Posterior cingulate gyrus (tissue), 11 donors: Measurements from ENCODE around the gene CDON.
A peak's percentile ranks its signal among the peaks of the same experiment; 100 is the strongest.

ENCODE experiments used
- DNase-seq, 10 donors: peaks; one replicate each; pipeline versions ENCODE4 v3.0.0 to v3.0.0-alpha.2; 2020 to 2021; ENCODE audit warnings: mixed read lengths in 3 of 10
- intact Hi-C: fragments of 100-400 bp; cut with DNase I; formaldehyde crosslinking; loops from one replicate; pipeline ENCODE4 v1.15.1; 2023

The CDON gene

GRCh38 chr11:126083829-126084607, 21.4 kb upstream of the CDON start:
- intact Hi-C loops: no loop called here
- DNase-seq: peak in 1 of 10 donors; percentile 56

- DNase-seq: peak in 9 of 10 donors; percentile 23 to 94 (median 69)
- intact Hi-C loops: no loop called here
These were observed 19.8 kb upstream of the CDON start for GRCh38 chr11:126082251-126083109.

- intact Hi-C loops: no loop called here
- no peak for DNase-seq
These were observed 19.2 kb upstream of the CDON start for GRCh38 chr11:126081915-126082250.

GRCh38 chr11:126080161-126080941, 17.7 kb upstream of the CDON start:
- no peak for DNase-seq
- intact Hi-C loops: no loop called here

GRCh38 chr11:126079621-126080124, 17.0 kb upstream of the CDON start:
- DNase-seq: no peak
- intact Hi-C loops: no loop called here

- intact Hi-C loops: no loop called here
- no peak for DNase-seq
These were observed 14.0 kb upstream of the CDON start for GRCh38 chr11:126076641-126077040.

- intact Hi-C loops: no loop called here
- no peak for DNase-seq
These were observed 10.3 kb upstream of the CDON start for GRCh38 chr11:126072801-126073594.

- DNase-seq: no peak
- intact Hi-C loops: no loop called here
These were observed 9.6 kb upstream of the CDON start for GRCh38 chr11:126072141-126072741.

GRCh38 chr11:126063507-126063852, 814 bp upstream of the CDON start:
- intact Hi-C loops: no loop called here
- no peak for DNase-seq

GRCh38 chr11:126061707-126062678, 673 bp downstream of the CDON start:
- peak in 7 of 10 donors; percentile 18 to 89 (median 29) for DNase-seq
- intact Hi-C loops: no loop called here

- intact Hi-C loops: no loop called here
- no peak for DNase-seq
These were observed 1.9 kb downstream of the CDON start for GRCh38 chr11:126060757-126061171.

GRCh38 chr11:126059238-126059781, 3.4 kb downstream of the CDON start:
- intact Hi-C loops: no loop called here

GRCh38 chr11:126058105-126058874, 4.4 kb downstream of the CDON start:
- intact Hi-C loops: no loop called here
- no peak for DNase-seq

More at GRCh38 chr11:126059238-126059781, 3.4 kb downstream of the CDON start:
- DNase-seq: no peak

GRCh38 chr11:126054882-126055281, 7.8 kb downstream of the CDON start:
- intact Hi-C loops: no loop called here
- DNase-seq: no peak

- intact Hi-C loops: no loop called here
These were observed 8.3 kb downstream of the CDON start for GRCh38 chr11:126054408-126054807.

GRCh38 chr11:126053415-126054286, 9.0 kb downstream of the CDON start:
- intact Hi-C loops: no loop called here
- no peak for DNase-seq

More at GRCh38 chr11:126054408-126054807, 8.3 kb downstream of the CDON start:
- no peak for DNase-seq
